Heart right ventricle (tissue), 16 donors: Measurements from ENCODE around the gene POLN. TPM values are rescaled to one million over a fixed set of nuclear protein-coding genes. Genes with fewer than 3 reads are reported as not detected.
"Not testable (repeated sequence)": the region's sequence is repeated elsewhere in the genome, so short reads cannot be mapped to it uniquely, and the experiment has no call there.

Source experiments
- ATAC-seq, 8 donors: fragments of 200-7000 bp; cut with Tn5 transposase; one replicate each; pipeline ENCODE4 v1.9.1; 2020; ENCODE audit warnings: mild to moderate bottlenecking in 8 of 8, moderate library complexity in 8 of 8, moderate number of reproducible peaks in 1 of 8
- DNase-seq, 2 donors: peaks; one replicate each; pipeline ENCODE4 v3.0.0-alpha.2; 2020
- H3K27ac ChIP-seq, 10 donors: fragments of 200-600 bp; sonication (generic) in 2 of 10; one replicate each; pipeline versions ENCODE4 v1.5.0 to v1.8.0; 2020 to 2022; ENCODE audit warnings: mild to moderate bottlenecking in 3 of 10
- H3K27me3 ChIP-seq, 7 donors: fragments of 200-600 bp; one replicate each; pipeline ENCODE4 v1.8.0; 2021 to 2022; ENCODE audit warnings: mild to moderate bottlenecking in 2 of 7
- H3K36me3 ChIP-seq, 9 donors: fragments of 200-600 bp; sonication (generic) in 1 of 9; one replicate each; pipeline versions ENCODE4 v1.5.0 to v1.8.0; 2020 to 2022; ENCODE audit warnings: mild to moderate bottlenecking in 2 of 9
- H3K4me1 ChIP-seq, 9 donors: fragments of 200-600 bp; sonication (generic) in 1 of 9; one replicate each; pipeline versions ENCODE4 v1.5.0 to v1.8.0; 2020 to 2022; ENCODE audit warnings: mild to moderate bottlenecking in 4 of 9
- H3K4me3 ChIP-seq, 10 donors: fragments of 200-600 bp; sonication (generic) in 2 of 10; one replicate each; pipeline versions ENCODE4 v1.5.0 to v1.8.0; 2020 to 2022; ENCODE audit warnings: mild to moderate bottlenecking in 7 of 10, moderate library complexity in 2 of 10
- H3K9me3 ChIP-seq, 11 donors: fragments of 200-600 bp in 10 of 11; sonication (generic) in 2 of 11; one replicate each; pipeline versions ENCODE4 v1.5.0 to v1.8.0; 2013 to 2022; ENCODE audit warnings: mild to moderate bottlenecking in 2 of 11, control low read depth in 1 of 11, moderate library complexity in 1 of 11
- CTCF ChIP-seq, 9 donors: fragments of 200-600 bp; sonication (generic) in 2 of 9; IDR thresholded peaks; one replicate each; pipeline versions ENCODE4 v1.5.0 to v1.8.0; 2021 to 2022; ENCODE audit warnings: antibody characterized with exemption in 9 of 9, mild to moderate bottlenecking in 5 of 9, moderate library complexity in 1 of 9
- WGBS, 2 donors: extraction: QIAGEN DNeasy Blood & Tissue Kit; methylation state at CpG; one replicate each; pipeline ENCODE4 v1.1.7; 2013; ENCODE audit warnings: inconsistent platforms in 1 of 2; 5-methylcytosine and 5-hydroxymethylcytosine counted together
- intact Hi-C, 10 donors: fragments of 100-400 bp; cut with DNase I; formaldehyde crosslinking; loops; one replicate each; pipeline versions ENCODE4 v1.11.1 to v1.14.2; 2022
- polyA plus RNA-seq, 2 donors: library from polyadenylated mRNA; stranded (reverse); fragments of 200-250 nt; gene quantifications; one replicate each; pipeline ENCODE4 v1.2.3, GENCODE V29; 2013
- total RNA-seq, 10 donors: library from RNA; stranded (reverse); fragmentation: NEBNext Ultra II Directional in 3 of 10; extraction: Animal tissue kit (Norgen Biotek cat#: 25700) in 3 of 10; gene quantifications; one replicate each; pipeline versions ENCODE4 v1.2.1 to v1.2.4, GENCODE V29; 2021 to 2023
- donor health status: Arrhythmogenic right ventricular cardiomyopathy.
- donor health status: ischemic (EF 13 %, LVEDD 7.1; RV severe dilation, severe dysfunction).
- donor health status: healthy with polysubstance abuse.
- donor health status: DM: no; HTN: yes; CAD: no.
- donor health status: DM: no; HTN: no; CAD: no.
- donor health status: ischemic (EF 25% LVEDD 6.9; RV normal size, moderate dysfunction).
- donor health status: ischemic (EF 25% LVEDD 5.7; RV mildly dilated, moderate dysfunction).
- donor health status: healthy.
- donor health status: DM: yes; HTN: yes; CAD: no.
- donor health status: Ischemic cardiomyopathy.
- donor health status: ischemic (EF 35%, LVEDD 5.7; RV mildly dilated, moderate dysfunction).
- donor health status: nonischemic (EF 11% LVEDD 7.7; RV severe dilation, severe dysfunction).
- donor health status: DM: yes; HTN: yes; CAD: no.
- donor health status: PGD.
- donor health status: ischemic (EF 29% LVEDD 5.4; RV normal size, mild dysfunction).
- donor health status: nonischemic (EF 23%, LVEDD 6.1; RV moderate dilation, normal function).

Gene POLN
- total and polyA plus RNA-seq, 12 donors, result 0.97 to 3.1 (median 2.1) TPM

- Histone ChIP-seq H3K36me3 (no peaks in the 10 kb centered on the region), H3K9me3 (peaks cover 0 to 4% (median 0%) of the 10 kb centered on the region in 11 donors), H3K27me3 (peaks cover 20 to 78% (median 68%) of the 10 kb centered on the region in 7 donors), H3K4me1 (peaks cover 4 to 23% (median 20%) of the 10 kb centered on the region in 9 donors), H3K27ac (peak overlapping the region in 2 of 10 donors; percentile 37 to 67), H3K4me3 (peak overlapping the region; percentile 49 to 73 (median 62))
- WGBS, 2 donors, result 1% methylated on average over 85 to 94 of the region's 94 CpGs
- intact Hi-C loops, result no loop called here
- peak; percentile 73 to 84 for DNase-seq
- ATAC-seq, result peak; percentile 71 to 86 (median 76)
- no peak for TF ChIP-seq CTCF (IDR thresholded peaks at IDR 0.05)
These were observed 200.4 kb downstream of the POLN start for GRCh38 chr4:2041239-2042130.

- no peak overlapping the region for H3K27ac ChIP-seq
- WGBS, 2 donors, result 4 to 5% methylated on average over 89 to 90 of the region's 91 CpGs
- DNase-seq, result no peak
- no peak for TF ChIP-seq CTCF (IDR thresholded peaks at IDR 0.05)
- H3K27me3 ChIP-seq, result peaks cover 20 to 78% (median 63%) of the 10 kb centered on the region in 7 donors
- no peaks in the 10 kb centered on the region for H3K36me3 ChIP-seq
- intact Hi-C loops, result no loop called here
- peaks cover 0 to 4% (median 0%) of the 10 kb centered on the region in 11 donors for H3K9me3 ChIP-seq
- peak in 1 of 8 donors; percentile 18 for ATAC-seq
- peaks cover 4 to 23% (median 20%) of the 10 kb centered on the region in 9 donors for H3K4me1 ChIP-seq
- peak overlapping the region in 9 of 10 donors; percentile 49 to 73 (median 63) for H3K4me3 ChIP-seq
These were observed 201.3 kb downstream of the POLN start for GRCh38 chr4:2040391-2041238.

DNA sequence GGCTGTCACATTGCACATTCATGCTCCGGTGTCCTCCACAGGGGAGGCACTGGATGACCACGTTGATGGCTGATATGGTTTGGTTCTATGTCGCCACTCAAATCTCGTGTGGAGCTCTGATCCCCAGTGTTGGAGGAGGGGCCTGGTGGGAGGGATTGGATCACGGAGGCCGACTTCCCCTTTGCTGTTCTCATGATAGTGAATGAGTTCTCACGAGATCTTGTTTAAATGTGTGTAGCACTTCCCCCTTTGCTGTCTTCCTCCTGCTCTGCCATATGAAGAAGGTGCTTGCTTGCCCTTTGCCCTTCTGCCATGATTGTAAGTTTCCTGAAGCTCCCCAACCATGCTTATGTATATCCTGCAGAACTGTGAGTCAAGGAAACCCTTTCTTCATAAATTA, 205.1 kb downstream of the POLN start:
- Histone ChIP-seq H3K9me3 (peaks cover 0 to 4% (median 0%) of the 10 kb centered on the region in 11 donors), H3K4me1 (peaks cover 2 to 19% (median 16%) of the 10 kb centered on the region in 9 donors), H3K27me3 (peaks cover 13 to 61% (median 38%) of the 10 kb centered on the region in 7 donors), H3K27ac (no peak overlapping the region), H3K4me3 (no peak overlapping the region), H3K36me3 (no peaks in the 10 kb centered on the region)
- ATAC-seq (no peak), DNase-seq (no peak)
- no peak for TF ChIP-seq CTCF (IDR thresholded peaks at IDR 0.05)
- WGBS, 2 donors, result 59 to 67% methylated on average over 7 of the region's 7 CpGs
- intact Hi-C loops, result no loop called here

DNA sequence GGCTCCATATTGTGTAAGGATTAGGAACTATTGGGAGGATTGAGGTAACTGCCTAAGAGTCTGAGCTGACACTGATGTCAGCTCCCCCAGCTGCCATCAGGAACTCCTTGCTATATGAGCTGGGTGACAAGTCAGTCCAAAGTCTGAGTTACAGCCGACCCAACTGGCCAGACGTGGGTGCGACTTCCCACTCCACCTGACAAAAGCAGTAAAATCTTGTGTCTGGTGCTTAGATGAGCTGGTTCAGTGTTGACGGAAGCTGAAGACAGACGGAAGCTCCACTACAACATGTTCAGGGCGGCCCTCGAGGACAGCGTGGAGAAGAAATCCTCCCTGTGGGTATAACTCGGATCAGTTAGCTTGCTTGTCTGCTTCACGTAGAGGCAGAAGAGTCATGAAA, 205.6 kb downstream of the POLN start:
- H3K27me3 ChIP-seq, result peaks cover 7 to 56% (median 33%) of the 10 kb centered on the region in 7 donors
- peaks cover 0 to 4% (median 0%) of the 10 kb centered on the region in 11 donors for H3K9me3 ChIP-seq
- no peak for ATAC-seq
- no peak overlapping the region for H3K4me3 ChIP-seq
- no peaks in the 10 kb centered on the region for H3K36me3 ChIP-seq
- intact Hi-C loops, result no loop called here
- no peak for TF ChIP-seq CTCF (IDR thresholded peaks at IDR 0.05)
- no peak for DNase-seq
- H3K27ac ChIP-seq, result no peak overlapping the region
- H3K4me1 ChIP-seq, result peaks cover 0 to 14% (median 11%) of the 10 kb centered on the region in 9 donors
- 88 to 90% methylated on average over 10 of the region's 10 CpGs for WGBS, 2 donors

DNA sequence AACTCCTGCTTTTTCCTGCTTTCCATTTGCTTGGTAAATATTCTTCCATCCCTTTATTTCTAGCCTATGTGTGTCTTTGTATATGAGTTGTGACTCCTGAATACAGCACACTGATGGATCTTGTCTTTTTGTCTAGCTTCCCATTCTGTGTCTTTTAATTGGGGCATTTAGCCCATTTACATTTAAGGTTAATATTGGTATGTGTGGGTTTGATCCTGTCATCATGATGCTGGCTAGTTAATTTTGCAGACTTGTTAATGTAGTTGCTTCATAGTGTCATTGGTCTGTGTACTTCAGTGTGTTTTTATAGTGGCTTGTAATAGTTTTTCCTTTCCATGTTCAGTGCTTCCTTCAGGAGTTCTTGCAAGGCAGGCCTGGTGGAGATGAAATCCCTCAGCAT, 210.8 kb downstream of the POLN start:
- intact Hi-C loops, H3K4me3 ChIP-seq, ATAC-seq, H3K4me1 ChIP-seq, H3K36me3 ChIP-seq, DNase-seq, H3K27ac ChIP-seq: not testable (repeated sequence)
- H3K27me3 ChIP-seq, result peaks cover 0 to 46% (median 10%) of the 10 kb centered on the region in 7 donors
- peaks cover 0 to 14% (median 0%) of the 10 kb centered on the region in 11 donors for H3K9me3 ChIP-seq

GRCh38 chr4:2027120-2027519, 214.8 kb downstream of the POLN start:
- ATAC-seq, H3K36me3 ChIP-seq, intact Hi-C loops, H3K4me3 ChIP-seq, H3K27ac ChIP-seq, H3K4me1 ChIP-seq, DNase-seq: not testable (repeated sequence)
- H3K9me3 ChIP-seq, result peaks cover 0 to 10% (median 0%) of the 10 kb centered on the region in 11 donors
- 89 to 91% methylated on average over 4 of the region's 4 CpGs for WGBS, 2 donors
- H3K27me3 ChIP-seq, result peaks cover 0 to 57% (median 16%) of the 10 kb centered on the region in 7 donors
